Neutrophil (primary cell): ENCODE results near the gene ANTXR1.
"Not testable (repeated sequence)": the region's sequence is repeated elsewhere in the genome, so short reads cannot be mapped to it uniquely, and the experiment has no call there.

Experiments used
- H3K27ac ChIP-seq: fragments of 200-600 bp; sonication (generic); 2 replicates; pipeline ENCODE4 v1.5.1; 2016; ENCODE audit warnings: mild to moderate bottlenecking, moderate library complexity
- H3K27me3 ChIP-seq: fragments of 200-600 bp; sonication (generic); 2 replicates; pipeline ENCODE4 v1.6.0; 2016; ENCODE audit warnings: mild to moderate bottlenecking
- H3K36me3 ChIP-seq: fragments of 200-600 bp; sonication (generic); 2 replicates; pipeline ENCODE4 v1.5.1; 2017
- H3K4me1 ChIP-seq, 2 experiments: fragments of 200-600 bp in 1 of 2; sonication (generic) in 1 of 2; 1 replicate in 1 of 2; 2 replicates in 1 of 2; pipeline versions ENCODE4 v1.5.1 to v1.6.1; 2013 to 2016; ENCODE audit warnings: low read depth in 1 of 2, low read length in 1 of 2, mild to moderate bottlenecking in 1 of 2, moderate library complexity in 1 of 2; ENCODE audit not compliant: control insufficient read depth in 1 of 2, insufficient read depth in 1 of 2
- H3K4me3 ChIP-seq, 2 experiments: fragments of 200-600 bp in 1 of 2; sonication (generic) in 1 of 2; 1 replicate in 1 of 2; 2 replicates in 1 of 2; pipeline ENCODE4 v1.5.1; 2013 to 2016; ENCODE audit warnings: low read depth in 1 of 2, low read length in 1 of 2, mild to moderate bottlenecking in 1 of 2, moderate library complexity in 1 of 2
- H3K9me3 ChIP-seq: fragments of 200-600 bp; sonication (generic); 2 replicates; pipeline ENCODE4 v1.5.1; 2016
- TF ChIP-seq, protein P1 (sequence below): fragments of 200-600 bp; sonication (generic); IDR thresholded peaks from 2 replicates; pipeline ENCODE4 v1.5.1; 2016; ENCODE audit warnings: antibody characterized with exemption

ANTXR1 gene

DNA sequence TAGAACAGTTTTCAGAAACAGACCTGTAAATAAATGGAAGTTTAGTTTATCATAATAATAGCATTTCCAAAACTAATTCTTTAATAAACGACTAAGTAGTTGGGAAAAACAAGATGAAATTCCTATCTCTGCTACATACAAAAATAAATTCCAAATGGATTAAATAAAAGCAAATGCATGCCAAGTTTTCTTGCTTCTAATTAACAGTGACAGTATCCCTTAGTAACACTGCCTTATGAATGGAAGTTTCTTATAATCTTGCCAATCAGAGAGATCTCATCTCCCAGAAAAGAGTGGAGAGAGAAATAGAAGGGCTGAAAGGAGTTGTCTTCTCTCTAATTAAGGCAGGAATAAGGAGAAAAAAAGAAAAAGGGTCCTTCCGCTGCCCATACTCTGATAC lies 240.1 kb downstream of the ANTXR1 start:
- no peaks in the 10 kb centered on the region for H3K9me3 ChIP-seq
- no peak overlapping the region for H3K4me3 ChIP-seq
- H3K27ac ChIP-seq, result no peak overlapping the region
- no peaks in the 10 kb centered on the region for H3K36me3 ChIP-seq
- no peaks in the 10 kb centered on the region for H3K4me1 ChIP-seq
- TF ChIP-seq, protein P1, sequence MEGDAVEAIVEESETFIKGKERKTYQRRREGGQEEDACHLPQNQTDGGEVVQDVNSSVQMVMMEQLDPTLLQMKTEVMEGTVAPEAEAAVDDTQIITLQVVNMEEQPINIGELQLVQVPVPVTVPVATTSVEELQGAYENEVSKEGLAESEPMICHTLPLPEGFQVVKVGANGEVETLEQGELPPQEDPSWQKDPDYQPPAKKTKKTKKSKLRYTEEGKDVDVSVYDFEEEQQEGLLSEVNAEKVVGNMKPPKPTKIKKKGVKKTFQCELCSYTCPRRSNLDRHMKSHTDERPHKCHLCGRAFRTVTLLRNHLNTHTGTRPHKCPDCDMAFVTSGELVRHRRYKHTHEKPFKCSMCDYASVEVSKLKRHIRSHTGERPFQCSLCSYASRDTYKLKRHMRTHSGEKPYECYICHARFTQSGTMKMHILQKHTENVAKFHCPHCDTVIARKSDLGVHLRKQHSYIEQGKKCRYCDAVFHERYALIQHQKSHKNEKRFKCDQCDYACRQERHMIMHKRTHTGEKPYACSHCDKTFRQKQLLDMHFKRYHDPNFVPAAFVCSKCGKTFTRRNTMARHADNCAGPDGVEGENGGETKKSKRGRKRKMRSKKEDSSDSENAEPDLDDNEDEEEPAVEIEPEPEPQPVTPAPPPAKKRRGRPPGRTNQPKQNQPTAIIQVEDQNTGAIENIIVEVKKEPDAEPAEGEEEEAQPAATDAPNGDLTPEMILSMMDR, result no peak
- H3K27me3 ChIP-seq, result no peaks in the 10 kb centered on the region

- H3K4me1 ChIP-seq, result no peaks in the 10 kb centered on the region
- TF ChIP-seq, protein P1, result no peak
- H3K9me3 ChIP-seq, result no peaks in the 10 kb centered on the region
- no peaks in the 10 kb centered on the region for H3K27me3 ChIP-seq
- H3K36me3 ChIP-seq, result no peaks in the 10 kb centered on the region
- no peak overlapping the region for H3K4me3 ChIP-seq
- H3K27ac ChIP-seq, result no peak overlapping the region
Measured at GRCh38 chr2:69253611-69254301, 240.8 kb downstream of the ANTXR1 start.

GRCh38 chr2:69255760-69256159 lies 242.8 kb downstream of the ANTXR1 start:
- no peak overlapping the region for H3K4me3 ChIP-seq
- TF ChIP-seq, protein P1, result no peak
- peaks cover 4% of the 10 kb centered on the region for H3K9me3 ChIP-seq
- H3K36me3 ChIP-seq, result no peaks in the 10 kb centered on the region
- no peaks in the 10 kb centered on the region for H3K27me3 ChIP-seq
- H3K4me1 ChIP-seq, result no peaks in the 10 kb centered on the region
- H3K27ac ChIP-seq, result no peak overlapping the region

- H3K36me3 ChIP-seq, H3K4me1 ChIP-seq, H3K9me3 ChIP-seq, H3K27ac ChIP-seq, H3K4me3 ChIP-seq, H3K27me3 ChIP-seq: not testable (repeated sequence)
Measured at GRCh38 chr2:69259994-69260591, 247.1 kb downstream of the ANTXR1 start.

DNA sequence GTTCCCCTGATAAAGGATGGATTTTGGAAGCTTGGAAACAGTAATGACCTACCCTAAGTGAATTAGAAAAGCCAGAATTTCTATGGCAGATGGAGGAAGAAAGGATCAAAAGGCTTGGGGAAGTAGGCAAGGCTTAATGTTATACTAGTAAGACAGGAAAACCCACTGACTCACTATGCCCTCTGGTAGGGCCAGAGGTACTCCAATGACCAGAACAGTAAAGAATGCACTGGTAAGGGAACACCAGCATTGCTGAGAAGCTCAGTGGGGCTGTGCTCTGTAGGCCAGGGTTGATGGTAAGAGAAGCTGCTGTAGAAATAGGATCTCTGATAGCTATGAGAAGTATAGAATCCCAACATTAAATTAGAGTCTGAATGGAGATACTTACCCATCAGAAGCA lies 247.7 kb downstream of the ANTXR1 start:
- Histone ChIP-seq H3K4me3 (no peak overlapping the region), H3K36me3 (no peaks in the 10 kb centered on the region), H3K27ac (no peak overlapping the region), H3K9me3 (peaks cover 4% of the 10 kb centered on the region), H3K27me3 (no peaks in the 10 kb centered on the region), H3K4me1 (no peaks in the 10 kb centered on the region)
- TF ChIP-seq, protein P1, result no peak

DNA sequence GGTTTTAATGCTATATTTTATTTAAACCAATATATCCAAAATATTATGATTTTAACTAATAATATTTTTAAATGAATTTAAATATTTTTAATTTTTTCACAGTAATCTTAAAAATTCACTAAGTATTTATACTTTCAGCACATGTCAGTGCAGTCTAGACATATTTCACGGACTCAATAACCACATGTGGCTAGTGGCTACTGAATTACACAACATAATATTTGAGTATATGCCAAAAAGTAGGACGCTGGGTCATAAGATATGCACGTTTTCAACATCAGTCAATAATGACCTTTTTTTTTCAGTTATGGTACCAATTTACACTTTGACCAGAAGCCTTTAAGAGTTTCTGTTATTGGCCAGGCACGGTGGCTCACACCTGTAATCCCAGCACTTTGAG lies 256.4 kb downstream of the ANTXR1 start:
- H3K27ac ChIP-seq, result no peak overlapping the region

More for the DNA sequence above, 256.4 kb downstream of the ANTXR1 start:
- peaks cover 18 to 23% of the 10 kb centered on the region in 2 experiments for H3K4me1 ChIP-seq
- TF ChIP-seq, protein P1, result no peak
- no peaks in the 10 kb centered on the region for H3K36me3 ChIP-seq
- H3K27me3 ChIP-seq, result no peaks in the 10 kb centered on the region
- no peaks in the 10 kb centered on the region for H3K9me3 ChIP-seq
- no peak overlapping the region for H3K4me3 ChIP-seq
